ENCODE data around the gene MEF2C. TPM values are rescaled to one million over a fixed set of nuclear protein-coding genes. Genes with fewer than 3 reads are reported as not detected.

Gene MEF2C
- polyA plus RNA-seq, 3 donors = 32.0 to 89.3 (median 88.3) TPM

GRCh38 chr5:88675708-88676636 lies 207.0 kb downstream of the MEF2C start:
- Histone ChIP-seq H4K20me1 (ENCODE audit: insufficient read depth, low read length) (no peaks in the 10 kb centered on the region), H3K9ac (ENCODE audit: insufficient read depth, low read length, poor library complexity, severe bottlenecking) (no peak overlapping the region), H2AFZ (ENCODE audit: insufficient read depth, low read depth, low read length, poor library complexity, severe bottlenecking) (peak overlapping the region; percentile 69), H3K4me2 (replicated peaks; ENCODE audit: extremely low read depth, low read length, poor library complexity, severe bottlenecking) (peak overlapping the region; percentile 90), H3K4me3 (replicated peaks in 1 of 3; ENCODE audit: low read depth in 2 of 3, low read length in 3 of 3) (peak overlapping the region; percentile 21 to 72 (median 30)), H3K36me3 (replicated peaks in 1 of 2; ENCODE audit: control insufficient read depth in 1 of 2, insufficient read depth in 2 of 2, low read length in 2 of 2) (no peaks in the 10 kb centered on the region), H3K27me3 (ENCODE audit: control insufficient read depth in 2 of 2, insufficient read depth in 2 of 2, low read length in 2 of 2) (peaks cover 92 to 99% of the 10 kb centered on the region in 2 donors), H3K9me3 (replicated peaks in 1 of 2; ENCODE audit: control insufficient read depth in 1 of 2, insufficient read depth in 1 of 2, low read length in 2 of 2) (peaks cover 0 to 64% of the 10 kb centered on the region in 2 donors), H3K79me2 (ENCODE audit: insufficient read depth, low read length) (no peaks in the 10 kb centered on the region), H3K4me1 (ENCODE audit: control insufficient read depth in 1 of 2, insufficient read depth in 2 of 2, low read length in 2 of 2) (peaks cover 29 to 48% of the 10 kb centered on the region in 2 donors), H3K27ac (ENCODE audit: low read depth in 1 of 2, low read length in 2 of 2) (no peak overlapping the region)
- intact Hi-C loops (cut with micrococcal nuclease) = loop anchor here in 1 of 2 donors (5.0 kb wide), 1 partner anchor 894 kb away; no protein-coding TSS in a partner anchor
- DNase-seq = peak in 1 of 3 donors; percentile 40
- peaks cover 0 to 55% (median 34%) of the 10 kb centered on the region in 7 donors for H3K9me3 Mint-ChIP-seq
- H3K4me1 Mint-ChIP-seq = peaks cover 56% of the 10 kb centered on the region
- H3K27ac Mint-ChIP-seq = no peak overlapping the region
- peak overlapping the region; percentile 74 to 93 for H3K4me3 Mint-ChIP-seq
- peaks cover 94 to 99% (median 97%) of the 10 kb centered on the region in 3 donors for H3K27me3 Mint-ChIP-seq (ENCODE audit: low read depth in 3 of 3)
- peaks cover 14 to 23% of the 10 kb centered on the region in 2 donors for H3K36me3 Mint-ChIP-seq
- TF ChIP-seq CTCF (IDR thresholded peaks at IDR 0.05) = no peak
- WGBS (ENCODE audit: insufficient coverage) = 1% methylated on average over 41 of the region's 54 CpGs

- TF ChIP-seq CTCF (IDR thresholded peaks at IDR 0.05) = no peak
- no peak for DNase-seq
- intact Hi-C loops (cut with micrococcal nuclease) = loop anchor here in 1 of 2 donors (5.0 kb wide), 1 partner anchor 893 kb away; no protein-coding TSS in a partner anchor
- Mint-ChIP-seq H3K4me1 (peaks cover 51% of the 10 kb centered on the region), H3K9me3 (peaks cover 0 to 50% (median 34%) of the 10 kb centered on the region in 7 donors), H3K27me3 (ENCODE audit: low read depth in 3 of 3) (peaks cover 93 to 98% (median 93%) of the 10 kb centered on the region in 3 donors), H3K4me3 (peak overlapping the region; percentile 74 to 93), H3K36me3 (peaks cover 14 to 23% of the 10 kb centered on the region in 2 donors), H3K27ac (no peak overlapping the region)
- Histone ChIP-seq H3K79me2 (ENCODE audit: insufficient read depth, low read length) (no peaks in the 10 kb centered on the region), H2AFZ (ENCODE audit: insufficient read depth, low read depth, low read length, poor library complexity, severe bottlenecking) (peak overlapping the region; percentile 69), H3K27ac (ENCODE audit: low read depth in 1 of 2, low read length in 2 of 2) (no peak overlapping the region), H3K9me3 (replicated peaks in 1 of 2; ENCODE audit: control insufficient read depth in 1 of 2, insufficient read depth in 1 of 2, low read length in 2 of 2) (peaks cover 0 to 71% of the 10 kb centered on the region in 2 donors), H3K4me2 (replicated peaks; ENCODE audit: extremely low read depth, low read length, poor library complexity, severe bottlenecking) (peak overlapping the region; percentile 90), H3K4me1 (ENCODE audit: control insufficient read depth in 1 of 2, insufficient read depth in 2 of 2, low read length in 2 of 2) (peaks cover 28 to 41% of the 10 kb centered on the region in 2 donors), H4K20me1 (ENCODE audit: insufficient read depth, low read length) (no peaks in the 10 kb centered on the region), H3K4me3 (replicated peaks in 1 of 3; ENCODE audit: low read depth in 2 of 3, low read length in 3 of 3) (peak overlapping the region; percentile 32 to 72 (median 42)), H3K27me3 (ENCODE audit: control insufficient read depth in 2 of 2, insufficient read depth in 2 of 2, low read length in 2 of 2) (peaks cover 94 to 99% of the 10 kb centered on the region in 2 donors), H3K9ac (ENCODE audit: insufficient read depth, low read length, poor library complexity, severe bottlenecking) (no peak overlapping the region), H3K36me3 (replicated peaks in 1 of 2; ENCODE audit: control insufficient read depth in 1 of 2, insufficient read depth in 2 of 2, low read length in 2 of 2) (no peaks in the 10 kb centered on the region)
- WGBS (ENCODE audit: insufficient coverage) = 3% methylated on average over 7 of the region's 19 CpGs
These were observed 207.7 kb downstream of the MEF2C start for GRCh38 chr5:88675168-88675707.

All from CD14-positive monocyte (primary cell).